Activated naive CD8-positive, alpha-beta T cell treated with anti-CD3 and anti-CD28 coated beads, Interleukin-2, amount 50 U/mL, for 16 hours (primary cell): Measurements from ENCODE around the gene TMEM132D.

Source experiments
- DNase-seq: peaks from one replicate; pipeline ENCODE4 v3.0.0-alpha.2; 2020; ENCODE audit warnings: low read depth, low spot score

The TMEM132D gene

DNA sequence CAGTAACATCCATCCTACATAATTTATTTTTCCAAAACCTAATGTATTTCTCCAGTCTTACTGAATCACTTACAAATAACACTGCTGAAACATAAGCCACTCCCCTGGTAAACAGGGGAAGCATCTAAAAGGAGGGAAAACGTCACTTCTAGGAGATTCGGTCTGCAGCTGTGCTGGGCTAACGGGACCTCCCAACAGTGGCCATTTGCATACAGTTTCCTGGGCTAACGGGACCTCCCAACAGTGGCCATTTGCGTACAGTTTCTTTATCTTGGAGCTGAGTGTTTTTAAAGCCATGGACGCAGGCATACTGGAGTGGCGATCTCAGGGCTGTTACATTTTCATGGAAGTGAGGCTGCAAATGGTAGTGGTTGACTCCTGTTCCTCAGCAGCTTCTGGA, 242.9 kb downstream of the TMEM132D start:
- DNase-seq, result no peak

DNA sequence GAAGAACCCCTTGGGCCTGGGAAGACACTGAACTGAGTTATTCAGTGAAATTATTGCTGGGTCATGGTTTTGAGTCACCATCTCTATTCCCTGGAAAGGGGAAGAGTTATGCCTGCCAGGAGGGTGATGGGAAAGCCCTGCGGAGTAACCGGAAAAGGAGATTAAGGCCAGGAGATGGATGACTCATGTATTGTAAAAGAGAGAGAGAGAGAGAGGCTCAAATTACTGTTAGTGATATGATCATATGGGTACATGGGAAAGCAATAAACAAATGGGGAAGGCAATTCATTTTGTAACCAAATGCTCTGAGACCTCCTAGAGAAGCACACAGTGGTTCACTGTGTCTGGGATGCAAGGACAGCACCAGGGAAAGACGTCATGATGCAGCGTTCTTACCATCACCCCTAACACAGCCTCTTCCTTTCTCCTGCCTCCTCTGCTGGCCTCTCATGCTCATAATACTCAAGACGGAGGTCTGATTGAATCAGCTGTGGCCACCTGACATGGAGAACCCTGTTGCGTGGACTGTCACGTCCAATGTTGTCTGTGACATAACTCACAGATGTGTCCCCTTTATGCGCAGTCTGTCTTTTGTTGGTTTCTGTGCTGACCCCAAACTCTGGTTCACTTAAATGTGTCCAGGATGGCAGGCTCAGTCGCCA, 243.7 kb downstream of the TMEM132D start:
- DNase-seq, result no peak

DNA sequence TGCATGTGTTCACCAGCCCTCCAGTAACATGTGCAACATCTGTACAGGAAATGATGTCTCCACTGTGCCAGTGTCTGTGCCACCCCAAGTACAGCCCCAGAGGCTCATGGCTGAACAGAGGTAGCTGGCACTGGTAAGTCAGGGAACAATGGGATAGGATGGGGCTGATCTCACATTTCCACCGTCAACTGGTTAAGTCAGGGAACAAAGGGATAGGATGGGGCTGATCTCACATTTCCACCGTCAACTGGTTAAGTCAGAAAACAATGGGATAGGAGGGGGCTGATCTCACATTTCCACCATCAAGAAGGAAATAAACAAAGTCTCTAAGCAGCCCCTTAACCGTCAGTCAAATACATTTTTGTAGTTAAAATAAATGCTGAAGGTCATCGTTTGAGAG, 246.6 kb downstream of the TMEM132D start:
- no peak for DNase-seq

DNA sequence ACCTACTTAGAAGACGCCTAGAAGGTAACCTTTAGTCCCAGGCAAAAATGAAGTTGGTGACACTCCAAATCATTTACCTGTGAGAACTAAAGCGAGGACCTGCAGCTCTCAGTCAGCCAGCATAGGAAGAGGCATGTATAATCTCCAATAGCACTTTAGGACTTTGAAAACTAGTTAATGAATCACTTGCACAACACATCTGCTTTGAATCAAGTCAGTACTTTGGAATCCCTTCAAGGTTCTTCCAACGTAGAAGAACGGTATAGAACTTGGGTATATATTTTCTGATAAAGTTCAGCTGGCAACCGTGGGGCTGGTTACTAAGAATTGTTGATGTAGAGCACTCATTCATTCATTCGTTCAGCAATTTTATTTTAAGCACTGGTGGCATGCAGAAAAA, 251.9 kb downstream of the TMEM132D start:
- DNase-seq, result no peak

DNA sequence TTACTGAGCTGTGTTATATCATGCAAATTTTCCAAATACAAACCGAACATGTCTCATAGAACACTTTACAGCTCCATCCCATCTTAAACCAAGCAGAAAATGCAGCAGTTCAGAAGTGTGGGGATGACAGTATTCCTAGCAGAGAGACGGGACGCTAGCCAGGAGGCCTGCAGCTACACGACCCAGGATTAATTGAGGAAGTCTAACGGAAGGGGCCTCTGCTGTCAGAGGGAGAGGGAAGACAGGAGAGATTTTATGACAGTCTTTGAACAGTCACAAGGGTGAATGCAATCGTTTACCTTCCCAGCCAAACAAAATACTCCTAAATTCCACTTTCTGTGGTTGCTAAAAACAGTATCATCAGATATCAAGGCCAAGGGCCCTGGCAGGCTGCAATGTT, 261.9 kb downstream of the TMEM132D start:
- DNase-seq, result no peak

DNA sequence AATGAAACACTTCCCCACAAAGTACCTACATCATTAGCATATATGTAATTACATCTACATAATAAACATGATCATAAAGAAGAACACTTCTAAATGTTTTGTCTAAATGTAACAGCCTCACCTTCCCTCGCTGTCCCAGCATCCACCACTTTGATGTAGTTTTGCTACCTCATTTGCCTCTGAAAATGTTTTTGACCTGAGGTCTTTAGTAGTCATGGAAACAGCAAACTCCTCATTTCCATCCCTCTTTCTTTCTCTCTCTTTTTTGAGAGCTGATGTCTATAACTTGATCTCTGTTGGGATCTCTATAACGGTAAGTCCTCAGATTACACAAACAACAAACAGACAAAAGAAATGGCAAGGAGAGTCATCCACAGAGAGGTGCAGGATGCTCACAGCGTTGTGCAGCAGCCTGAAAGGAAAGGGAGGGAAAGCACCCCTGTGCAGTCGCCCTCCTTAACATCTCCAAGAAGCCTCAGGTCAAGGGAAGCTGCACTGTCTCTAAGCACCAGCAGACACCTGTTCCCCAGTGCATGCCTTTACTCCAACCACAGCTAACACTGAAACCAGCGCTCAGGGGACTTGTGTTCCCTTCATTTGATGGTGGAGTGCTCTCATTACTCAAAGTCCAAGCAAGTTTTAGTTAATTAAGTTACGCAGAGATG, 268.7 kb downstream of the TMEM132D start:
- no peak for DNase-seq

DNA sequence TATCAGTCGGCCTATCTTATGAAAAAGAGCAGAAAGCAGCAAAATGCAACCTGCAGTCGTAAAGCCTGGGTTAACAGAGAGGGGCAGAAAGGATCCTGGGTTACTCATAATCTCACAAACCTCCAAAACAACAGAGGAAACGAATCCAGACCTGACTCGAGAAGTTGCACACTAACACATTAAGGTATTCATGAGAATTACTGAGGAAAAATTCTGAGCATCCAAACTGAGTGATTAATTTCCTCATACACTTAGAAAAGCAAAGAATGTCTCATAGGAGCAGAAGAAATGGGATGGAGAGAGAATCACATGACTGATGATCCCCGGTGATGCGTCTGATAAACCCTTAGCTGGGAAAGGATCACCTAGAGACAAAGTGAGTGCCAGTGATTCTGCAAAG, 272.5 kb downstream of the TMEM132D start:
- no peak for DNase-seq

DNA sequence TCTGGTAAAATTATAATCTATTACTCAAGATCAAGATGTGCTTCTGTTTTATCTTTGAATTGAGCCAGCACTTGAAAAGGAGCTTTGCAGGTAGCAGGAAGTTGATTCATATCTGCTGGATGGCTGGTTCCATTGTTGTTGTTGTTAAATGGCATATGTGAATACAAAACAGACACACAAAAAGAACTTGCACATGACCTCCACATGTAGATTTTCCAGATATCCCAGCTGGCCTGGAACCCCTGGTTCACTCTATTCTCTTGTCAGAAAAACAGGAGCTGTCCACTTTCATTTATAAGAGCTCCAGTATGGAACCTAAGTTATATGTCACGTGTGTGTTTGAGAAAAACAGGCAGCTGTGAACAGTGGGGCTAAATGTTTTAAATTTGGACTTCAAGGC, 273.9 kb downstream of the TMEM132D start:
- no peak for DNase-seq

DNA sequence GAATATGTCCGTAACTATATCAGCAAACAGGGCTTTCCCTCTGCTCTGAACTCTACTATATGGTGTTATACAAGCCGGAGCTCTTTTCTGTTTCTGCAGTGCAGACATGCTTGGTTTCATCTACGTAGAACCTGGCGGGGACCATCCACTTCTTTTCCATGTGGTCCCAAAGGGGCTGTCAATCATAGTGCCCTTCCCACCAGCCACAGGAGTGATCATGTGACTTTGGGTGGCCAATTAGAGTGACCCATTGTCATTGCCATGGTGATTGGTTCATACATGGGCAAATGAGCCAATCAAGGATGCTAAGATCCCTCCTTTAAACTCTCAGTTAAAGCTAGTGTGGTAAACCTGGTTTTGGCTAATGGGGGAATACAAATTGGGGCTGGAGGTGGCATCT, 281.3 kb downstream of the TMEM132D start:
- no peak for DNase-seq

DNA sequence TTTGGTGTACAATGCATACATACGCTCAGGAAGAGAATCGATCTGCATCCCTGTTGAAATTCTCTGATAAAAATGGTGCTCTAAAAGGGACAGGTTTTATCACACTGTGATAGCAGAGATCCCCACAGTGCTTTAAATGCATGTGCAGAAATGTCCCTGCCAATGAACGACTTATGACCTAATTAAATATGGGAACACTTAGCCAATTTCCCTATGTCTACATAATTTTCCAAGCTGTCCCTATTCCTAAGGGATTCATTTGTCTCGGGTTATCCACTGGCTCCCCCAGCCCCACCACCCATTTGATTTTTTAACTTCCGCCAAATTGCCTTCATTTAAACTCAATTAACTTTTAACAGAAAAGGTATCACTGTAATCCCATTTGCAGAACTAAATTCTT, 284.6 kb downstream of the TMEM132D start:
- DNase-seq, result no peak

DNA sequence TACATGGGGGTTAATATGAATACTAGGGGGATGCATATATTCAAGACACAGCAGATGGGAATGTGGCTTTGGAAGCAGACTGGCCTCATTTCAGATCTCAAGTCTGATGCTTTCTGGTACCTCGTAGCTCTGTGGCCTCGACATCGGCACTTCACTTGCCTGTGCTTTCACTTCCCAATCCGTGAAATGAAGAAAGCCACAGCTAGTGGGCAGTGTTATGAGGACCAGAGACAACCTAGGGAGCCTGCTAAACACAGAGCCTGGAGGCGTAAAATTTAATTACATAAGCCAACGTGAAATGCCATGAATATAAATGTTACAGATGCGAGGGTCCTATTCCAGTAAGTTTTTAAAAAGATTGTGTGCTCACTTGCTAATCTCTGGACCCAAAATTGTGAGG, 286.0 kb downstream of the TMEM132D start:
- no peak for DNase-seq

DNA sequence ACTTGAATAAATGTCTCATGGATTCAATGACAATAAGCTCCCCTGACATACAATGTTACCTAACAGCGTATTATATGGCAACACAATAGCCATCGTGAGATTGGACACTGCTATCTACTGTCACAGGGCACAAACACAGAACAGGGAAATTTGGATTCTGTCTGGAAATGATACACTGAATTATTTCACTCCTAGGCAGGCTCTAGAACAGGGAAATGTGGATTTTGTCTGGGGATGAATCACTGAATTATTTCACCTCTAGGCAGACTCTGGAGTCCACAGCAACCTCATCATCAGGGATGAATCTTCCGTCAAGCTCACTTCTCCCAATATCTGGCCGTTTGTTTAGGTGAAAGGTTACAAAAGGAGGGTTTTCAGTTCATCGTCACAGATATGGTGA, 288.8 kb downstream of the TMEM132D start:
- no peak for DNase-seq

DNA sequence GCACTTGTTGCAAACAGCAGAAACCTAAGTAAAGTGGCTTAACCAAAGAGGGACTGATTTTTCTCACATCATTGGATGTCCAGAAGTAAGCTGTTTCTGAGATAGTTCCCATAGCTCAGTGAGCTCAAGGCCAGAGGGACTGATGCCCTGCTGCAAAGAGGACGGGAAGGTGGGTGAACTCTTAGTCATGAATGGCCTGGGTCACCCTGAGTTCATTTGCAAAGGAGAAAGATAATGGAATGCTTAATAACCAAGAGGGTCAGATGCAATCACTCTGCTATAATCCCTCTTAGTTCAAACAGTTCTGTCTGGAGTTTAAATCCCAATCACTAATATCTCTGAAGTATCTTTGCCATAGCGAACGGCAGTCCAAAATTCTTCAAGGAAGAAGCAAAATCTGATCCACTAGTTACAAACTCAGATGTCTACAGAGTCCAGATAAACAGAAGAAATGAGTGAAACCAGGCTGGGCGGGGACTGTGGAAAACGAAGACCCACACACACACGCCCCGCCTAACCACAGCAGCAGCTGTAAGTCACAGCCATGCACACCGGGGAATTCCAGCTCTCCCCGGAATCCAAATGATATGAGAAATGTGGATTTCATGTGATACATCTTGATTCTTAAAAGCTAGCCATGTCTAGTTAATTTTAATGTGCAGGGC, 289.5 kb downstream of the TMEM132D start:
- DNase-seq, result no peak

DNA sequence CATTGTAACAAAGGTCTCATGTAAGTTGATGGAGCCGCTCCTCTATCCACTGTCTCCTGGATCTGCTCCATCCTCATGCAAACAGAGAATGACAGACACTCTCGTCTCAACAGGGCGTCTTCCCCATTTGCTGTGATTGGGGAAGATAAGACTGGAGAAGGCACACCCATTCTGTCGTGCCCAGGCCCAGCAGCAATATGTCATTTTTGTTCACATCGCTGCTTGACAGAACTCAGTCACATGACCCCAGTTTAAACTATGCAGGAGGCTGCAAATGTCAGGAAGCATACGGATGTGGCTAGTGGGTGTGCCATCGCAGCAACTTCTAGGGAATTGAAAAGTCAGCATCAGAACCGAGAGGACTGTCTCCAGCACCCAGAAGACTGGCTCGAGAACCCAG, 290.5 kb downstream of the TMEM132D start:
- DNase-seq, result no peak

DNA sequence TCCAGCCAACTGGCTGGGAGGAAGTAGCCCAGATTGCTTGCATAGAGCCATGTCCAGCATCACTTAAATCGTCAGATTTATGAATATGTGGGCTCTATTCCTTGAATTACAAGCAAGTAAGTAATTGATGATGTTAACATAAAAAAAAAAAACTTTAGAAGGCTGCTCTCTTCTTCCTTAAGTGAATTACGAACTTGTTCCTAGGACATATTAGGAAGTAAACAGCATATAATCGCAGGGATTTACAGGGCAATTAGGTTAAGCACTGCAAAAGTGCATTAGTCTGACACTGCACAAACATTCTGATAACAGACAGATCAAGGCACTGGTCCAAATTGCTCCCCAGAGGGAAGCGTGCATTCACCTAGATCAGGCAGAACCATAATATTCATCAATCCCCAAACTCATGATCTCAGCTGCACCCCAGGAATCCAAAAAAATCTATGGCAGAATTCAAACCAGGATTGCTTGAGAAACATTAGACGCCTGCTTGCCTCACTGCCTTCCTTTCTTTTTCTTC, 293.2 kb downstream of the TMEM132D start:
- no peak for DNase-seq

DNA sequence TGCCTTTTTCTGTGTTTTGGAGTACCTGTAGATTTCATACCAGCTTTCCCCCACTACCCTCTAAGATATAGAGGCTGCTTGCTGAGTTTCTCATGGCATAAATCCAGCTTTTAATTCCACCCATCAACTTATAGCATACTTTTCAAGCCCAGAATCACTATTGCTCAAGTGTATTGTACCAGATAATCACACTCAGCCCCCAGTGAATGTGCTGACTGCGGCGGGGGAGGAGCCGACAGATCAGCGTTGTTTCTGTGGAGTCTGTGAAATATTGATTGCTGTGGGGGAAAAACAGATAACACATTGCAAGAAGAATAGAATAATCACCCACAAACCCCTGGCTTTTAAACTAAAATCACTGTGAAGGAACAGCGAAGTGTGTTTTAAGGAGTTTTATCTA, 296.1 kb downstream of the TMEM132D start:
- DNase-seq, result no peak

DNA sequence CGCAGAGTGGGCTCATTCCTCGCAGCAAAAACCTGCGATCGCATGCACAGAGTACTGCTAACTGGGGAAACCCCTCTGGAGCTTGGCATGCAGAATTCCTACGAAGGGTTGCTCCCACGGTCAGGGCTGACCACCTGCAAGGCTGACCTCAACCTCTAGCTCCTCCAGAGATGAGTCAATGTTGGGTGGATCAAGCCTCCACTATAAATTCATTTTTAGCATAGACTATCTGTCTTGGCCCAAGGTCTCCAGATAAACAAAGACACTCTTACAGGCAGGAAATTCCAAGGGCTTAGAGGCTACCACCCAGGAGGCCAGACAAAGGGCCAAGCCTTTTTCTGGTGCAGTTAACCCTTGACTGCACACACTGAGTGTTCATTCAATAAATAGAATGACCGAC, 296.5 kb downstream of the TMEM132D start:
- no peak for DNase-seq

DNA sequence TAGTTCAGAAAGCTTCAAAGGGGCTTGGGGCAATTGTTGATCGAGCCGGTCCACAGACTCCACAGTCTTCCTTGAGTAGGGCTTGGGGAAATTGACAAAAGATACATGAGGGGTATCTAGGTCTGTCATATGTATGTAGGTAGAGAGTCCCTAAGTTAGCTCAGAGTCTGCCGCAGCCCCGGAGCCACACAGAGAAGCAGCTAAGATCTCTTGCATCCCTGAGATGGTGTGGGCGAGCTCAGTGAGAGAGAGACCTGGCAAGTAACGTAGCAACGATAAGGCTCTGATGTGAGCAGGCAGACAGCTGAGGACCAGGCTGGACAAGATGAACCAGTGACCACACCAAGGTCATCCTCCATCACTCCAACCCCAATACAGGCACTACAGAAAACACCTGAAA, 297.6 kb downstream of the TMEM132D start:
- no peak for DNase-seq

DNA sequence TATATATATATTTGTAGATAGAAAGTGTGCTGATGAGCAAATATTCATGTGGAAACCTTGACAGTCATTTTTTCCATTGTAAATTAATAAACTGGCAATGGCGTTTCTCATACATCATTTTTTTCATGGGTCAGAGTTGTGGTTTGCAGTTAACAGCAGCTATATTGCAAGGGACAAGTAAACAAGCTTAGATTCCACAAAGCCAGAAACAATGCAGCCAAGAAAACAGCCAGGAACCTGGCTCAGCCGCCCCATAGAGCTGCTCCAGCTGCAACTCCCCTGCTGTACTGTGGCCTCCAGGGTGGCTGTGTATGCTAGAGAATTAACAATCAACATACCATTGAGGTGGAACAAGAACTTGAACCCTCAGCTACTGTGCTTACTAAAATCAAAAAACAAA, 298.2 kb downstream of the TMEM132D start:
- DNase-seq, result no peak

DNA sequence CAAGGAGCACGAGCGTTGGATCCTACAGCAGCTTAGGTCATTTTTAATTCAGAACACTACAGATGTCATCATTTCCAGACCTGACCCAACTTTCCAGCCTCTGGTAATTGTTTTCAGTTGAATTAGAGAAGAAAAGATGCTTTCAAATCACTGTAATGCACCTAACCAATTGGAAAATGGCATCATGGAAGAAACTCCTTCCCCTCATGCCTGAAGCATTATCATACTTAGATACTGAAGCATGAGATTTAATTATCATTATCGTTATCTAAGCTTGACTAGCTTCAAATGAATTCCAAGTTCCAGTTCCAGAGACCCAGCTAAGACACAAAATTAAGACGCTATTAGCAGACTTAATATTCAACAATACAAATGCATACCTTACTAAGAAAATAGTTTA, 299.3 kb downstream of the TMEM132D start:
- no peak for DNase-seq

DNA sequence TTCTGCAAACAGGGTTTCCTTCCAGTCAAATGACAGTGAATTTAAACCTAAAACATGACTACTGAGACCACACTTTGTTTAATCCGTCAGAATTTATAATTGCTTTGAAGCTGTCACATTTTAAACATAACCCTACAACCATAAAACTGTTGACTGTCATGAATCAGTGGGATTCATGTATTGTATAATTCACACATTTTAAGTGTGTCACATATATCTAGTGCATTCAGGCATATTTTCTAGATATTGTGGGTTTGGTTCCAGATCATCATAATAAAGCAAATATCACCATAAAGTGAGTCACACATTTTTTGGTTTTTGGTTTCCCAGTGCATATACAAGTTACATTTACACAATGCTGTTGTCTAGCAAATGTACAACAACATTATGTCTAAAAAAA, 304.4 kb downstream of the TMEM132D start:
- DNase-seq, result no peak

DNA sequence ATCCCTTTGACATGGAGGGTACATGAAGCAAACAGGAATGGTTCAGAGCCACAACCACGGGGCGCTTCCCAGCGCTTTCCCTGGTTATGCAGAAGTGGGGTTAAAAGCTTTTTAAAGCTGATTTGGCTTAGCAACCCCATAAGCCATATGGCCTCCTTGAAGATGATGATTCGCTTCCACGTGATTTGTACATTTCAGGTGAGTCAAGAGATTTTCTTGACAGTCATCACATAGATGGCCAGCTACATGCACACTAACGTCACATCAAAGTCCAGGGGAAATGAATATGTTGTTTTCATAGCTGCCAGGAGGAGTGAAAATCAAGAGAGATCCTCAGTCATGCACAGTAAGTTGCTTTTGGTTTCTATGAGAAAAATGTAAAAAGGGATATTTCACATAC, 309.7 kb downstream of the TMEM132D start:
- no peak for DNase-seq

DNA sequence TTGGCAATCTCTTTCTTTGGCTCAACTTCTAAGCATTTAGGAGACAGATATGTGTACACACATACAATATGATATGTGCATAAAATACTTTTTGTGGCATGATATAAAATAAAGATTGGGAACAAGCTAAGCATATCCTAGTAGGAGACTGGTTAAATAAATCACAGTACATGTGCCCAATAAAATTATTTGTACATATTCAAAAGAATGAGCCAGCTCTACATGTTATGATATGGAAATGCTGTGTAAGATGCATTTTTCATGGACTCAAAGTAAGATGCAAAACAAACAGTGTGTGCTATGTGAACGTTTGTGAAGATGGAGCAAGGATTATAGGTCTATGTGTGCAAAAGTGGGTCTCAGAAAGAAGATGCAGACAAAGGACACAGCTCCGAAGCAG, 311.4 kb downstream of the TMEM132D start:
- no peak for DNase-seq
